Measurements from ENCODE around the gene ABCC2.
"Not testable (repeated sequence)": the region's sequence is repeated elsewhere in the genome, so short reads cannot be mapped to it uniquely, and the experiment has no call there.

The ABCC2 gene

GRCh38 chr10:99894613-99895012, 112.2 kb downstream of the ABCC2 start:
- TF ChIP-seq, protein P1, sequence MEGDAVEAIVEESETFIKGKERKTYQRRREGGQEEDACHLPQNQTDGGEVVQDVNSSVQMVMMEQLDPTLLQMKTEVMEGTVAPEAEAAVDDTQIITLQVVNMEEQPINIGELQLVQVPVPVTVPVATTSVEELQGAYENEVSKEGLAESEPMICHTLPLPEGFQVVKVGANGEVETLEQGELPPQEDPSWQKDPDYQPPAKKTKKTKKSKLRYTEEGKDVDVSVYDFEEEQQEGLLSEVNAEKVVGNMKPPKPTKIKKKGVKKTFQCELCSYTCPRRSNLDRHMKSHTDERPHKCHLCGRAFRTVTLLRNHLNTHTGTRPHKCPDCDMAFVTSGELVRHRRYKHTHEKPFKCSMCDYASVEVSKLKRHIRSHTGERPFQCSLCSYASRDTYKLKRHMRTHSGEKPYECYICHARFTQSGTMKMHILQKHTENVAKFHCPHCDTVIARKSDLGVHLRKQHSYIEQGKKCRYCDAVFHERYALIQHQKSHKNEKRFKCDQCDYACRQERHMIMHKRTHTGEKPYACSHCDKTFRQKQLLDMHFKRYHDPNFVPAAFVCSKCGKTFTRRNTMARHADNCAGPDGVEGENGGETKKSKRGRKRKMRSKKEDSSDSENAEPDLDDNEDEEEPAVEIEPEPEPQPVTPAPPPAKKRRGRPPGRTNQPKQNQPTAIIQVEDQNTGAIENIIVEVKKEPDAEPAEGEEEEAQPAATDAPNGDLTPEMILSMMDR (IDR thresholded peaks at IDR 0.05; ENCODE audit: borderline replicate concordance, insufficient read depth, low read depth, low read length), result no peak
- H3K4me3 ChIP-seq (ENCODE audit: low read depth, low read length), result no peak overlapping the region

- H3K4me3 ChIP-seq (ENCODE audit: low read depth, low read length), result not testable (repeated sequence)
Measured at GRCh38 chr10:99895066-99895465, 112.6 kb downstream of the ABCC2 start.

GRCh38 chr10:99895867-99896266, 113.4 kb downstream of the ABCC2 start:
- H3K4me3 ChIP-seq (ENCODE audit: low read depth, low read length), result no peak overlapping the region
- TF ChIP-seq, protein P1 (IDR thresholded peaks at IDR 0.05; ENCODE audit: borderline replicate concordance, insufficient read depth, low read depth, low read length), result no peak

Measured in GM12875 (cell line).